ENCODE measurements around the gene KCNJ6.
"Not testable (repeated sequence)": the region's sequence is repeated elsewhere in the genome, so short reads cannot be mapped to it uniquely, and the experiment has no call there.

The KCNJ6 gene

DNA sequence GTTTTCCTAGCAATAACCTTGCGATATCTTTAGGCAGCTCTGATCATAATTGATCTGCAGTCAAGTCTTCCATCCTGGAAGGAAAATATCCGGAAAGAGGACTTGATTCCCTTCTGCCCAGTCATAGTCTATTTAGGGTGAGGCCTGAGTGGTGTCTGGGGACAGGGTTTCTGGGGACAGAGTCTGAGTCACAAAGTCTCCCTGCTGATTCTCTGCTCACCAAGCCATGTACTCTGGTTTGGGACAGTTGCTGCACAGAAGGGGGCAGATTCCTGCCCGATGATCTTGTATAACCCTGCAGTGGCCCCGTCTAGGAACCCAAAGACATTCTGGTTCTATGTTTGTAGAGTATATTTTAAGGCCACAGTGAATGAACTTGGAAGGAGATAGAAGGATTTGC is 178.8 kb downstream of the KCNJ6 start:
- DNase-seq: no peak

GRCh38 chr21:37734846-37735245 is 181.4 kb downstream of the KCNJ6 start:
- no peak for DNase-seq

- no peak for DNase-seq
Measured at GRCh38 chr21:37732927-37733326, 183.3 kb downstream of the KCNJ6 start.

DNA sequence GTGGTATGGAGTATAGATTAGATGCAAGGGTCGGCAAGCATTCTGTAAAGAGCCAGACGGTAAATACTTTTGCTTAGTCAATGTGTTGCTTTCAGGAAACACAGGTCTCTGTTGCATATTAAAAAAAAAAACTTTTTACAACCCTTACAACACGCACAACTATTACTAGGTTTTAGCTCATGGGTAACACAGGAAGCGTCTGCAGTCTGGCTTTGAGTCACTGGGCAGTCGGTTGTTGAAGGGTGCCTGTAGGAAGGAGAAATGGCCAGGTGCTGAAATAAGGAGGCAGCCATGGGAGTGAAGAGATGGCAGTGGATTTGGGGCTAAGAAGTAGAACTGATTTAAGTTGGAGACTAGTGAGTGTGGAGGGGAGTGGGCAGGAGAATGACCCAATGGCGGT is 192.1 kb downstream of the KCNJ6 start:
- no peak for DNase-seq

GRCh38 chr21:37717534-37717933 is 198.7 kb downstream of the KCNJ6 start:
- no peak for DNase-seq

GRCh38 chr21:37712569-37712934 is 203.7 kb downstream of the KCNJ6 start:
- not testable (repeated sequence) for DNase-seq

GRCh38 chr21:37711836-37712568 is 204.3 kb downstream of the KCNJ6 start:
- DNase-seq: peak in 36 of 51 donors; percentile 1 to 65 (median 26)

DNA sequence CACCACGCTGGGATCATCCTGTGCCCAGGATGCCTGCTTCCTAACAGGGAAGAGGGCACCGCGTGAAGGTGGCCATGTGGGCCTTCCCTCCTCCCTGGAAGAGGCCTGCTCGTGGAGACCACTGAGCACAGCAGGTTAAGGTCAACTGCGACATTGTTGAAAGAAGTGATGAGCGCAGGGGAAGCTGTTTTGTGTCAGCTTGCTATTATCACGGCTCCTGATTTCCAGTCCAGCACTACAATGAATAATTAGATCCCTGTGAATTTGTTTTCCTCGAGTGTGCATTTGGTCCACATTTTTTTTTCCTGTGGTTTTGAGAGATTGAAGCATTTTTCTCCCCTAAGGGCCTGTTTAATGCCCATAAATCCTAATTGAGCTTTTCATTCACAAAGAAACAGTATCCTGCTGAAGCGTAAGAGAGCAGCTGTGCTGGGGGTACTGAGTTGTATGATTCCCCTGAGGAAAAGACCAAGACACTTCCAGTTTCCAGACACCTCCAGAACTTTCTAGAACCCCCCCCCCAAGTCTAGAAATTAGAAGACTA is 204.9 kb downstream of the KCNJ6 start:
- no peak for DNase-seq

DNA sequence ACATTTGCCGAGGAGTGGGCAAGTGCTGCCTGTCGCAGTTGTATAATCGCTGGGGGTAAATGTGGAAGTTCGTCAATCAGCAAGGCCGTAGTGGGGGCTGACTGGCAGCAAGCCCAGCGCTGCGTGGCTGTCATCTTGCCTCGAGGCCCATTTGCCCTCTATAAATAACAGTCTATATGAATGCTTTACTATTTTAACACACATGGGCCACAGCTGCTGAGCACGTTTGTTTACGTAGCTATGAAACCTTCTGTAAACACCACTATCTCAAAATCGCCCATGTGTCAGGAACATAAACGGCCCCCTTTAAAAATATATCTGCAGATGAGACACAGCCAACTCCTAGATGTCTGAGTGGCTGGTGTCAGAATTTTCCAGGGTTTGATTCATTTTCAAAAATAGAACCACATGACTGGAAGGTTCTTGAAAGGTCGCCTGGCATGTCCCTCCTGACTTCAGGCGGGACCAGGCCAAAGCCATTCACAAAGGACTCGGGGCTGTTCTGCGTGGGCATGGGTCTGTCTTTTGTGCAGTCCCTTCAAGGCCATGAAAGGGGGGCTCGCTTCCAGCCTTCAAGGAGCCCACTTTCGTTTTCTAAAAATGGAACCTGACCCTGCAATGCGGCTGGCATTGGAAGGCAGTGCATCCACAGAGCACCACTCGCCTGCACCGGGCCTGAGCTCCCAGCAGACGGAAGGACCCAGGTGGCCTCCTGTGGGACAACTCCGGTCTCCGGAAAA is 205.5 kb downstream of the KCNJ6 start:
- DNase-seq: peak in 1 of 51 donors; percentile 39

GRCh38 chr21:37704751-37705150 is 211.5 kb downstream of the KCNJ6 start:
- no peak for DNase-seq

GRCh38 chr21:37702241-37702640 is 214.0 kb downstream of the KCNJ6 start:
- DNase-seq: no peak

DNA sequence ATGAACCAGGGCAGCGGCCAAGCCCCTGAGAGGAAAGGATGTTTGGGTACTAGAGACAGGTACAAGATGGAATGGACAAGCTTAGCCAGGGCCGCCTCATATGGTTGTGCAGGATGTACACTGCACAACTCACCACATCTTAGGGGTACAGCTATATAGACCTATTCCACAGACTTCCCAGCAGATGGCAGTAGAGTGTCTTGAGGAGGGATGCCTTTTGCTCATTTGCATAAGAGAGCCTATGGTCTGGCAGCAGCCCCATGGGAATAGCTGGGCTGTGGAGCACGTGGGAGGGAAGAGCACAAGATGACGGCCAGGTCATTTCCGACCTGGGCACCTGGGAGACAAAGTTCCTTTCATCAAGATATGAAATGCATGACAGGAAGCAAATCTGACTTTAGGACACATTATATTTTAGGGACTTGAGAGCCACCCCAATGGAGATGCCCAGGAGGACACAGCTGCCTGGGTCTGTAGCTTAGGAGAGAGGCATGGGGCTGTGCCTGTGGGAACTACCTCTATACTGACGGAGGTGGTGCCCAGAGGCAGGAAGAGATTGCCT is 215.5 kb downstream of the KCNJ6 start:
- peak in 4 of 51 donors; percentile 8 to 25 (median 10) for DNase-seq

DNA sequence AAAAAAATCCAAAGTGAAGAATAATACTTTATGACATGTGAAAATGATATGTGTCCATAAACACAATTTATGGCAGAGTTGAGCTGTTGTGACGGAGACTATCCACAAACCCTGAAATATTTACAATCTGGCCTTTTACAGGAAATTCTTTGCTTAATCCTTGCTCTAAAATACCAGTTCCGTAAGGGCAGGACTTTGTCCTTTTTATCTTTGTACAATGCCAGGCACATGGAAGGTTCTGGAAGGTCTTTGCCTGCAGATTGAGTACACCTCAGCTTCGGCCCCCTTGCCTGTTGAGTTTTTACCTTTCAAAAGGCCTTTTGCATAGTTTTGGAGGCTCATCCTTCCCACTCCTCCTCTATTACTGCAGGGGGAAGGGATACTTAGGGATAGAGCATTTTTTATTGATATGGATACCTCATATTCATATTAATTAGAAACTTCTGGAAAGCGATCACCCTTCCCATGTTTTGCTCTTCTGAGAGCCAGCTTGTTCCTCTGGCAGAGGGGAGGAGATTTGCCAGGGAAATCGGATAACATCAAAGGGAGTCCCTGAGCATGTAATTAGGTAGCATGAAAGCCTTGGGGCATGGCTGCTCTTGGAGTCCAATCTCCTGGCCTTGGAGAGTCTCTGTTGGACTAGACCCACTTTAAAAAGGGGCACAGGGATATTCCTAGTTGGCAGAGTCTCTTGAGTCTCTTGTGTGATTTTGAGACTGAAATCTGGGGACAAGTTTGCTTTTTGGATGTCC is 217.1 kb downstream of the KCNJ6 start:
- DNase-seq: no peak

GRCh38 chr21:37696936-37697335 is 219.3 kb downstream of the KCNJ6 start:
- no peak for DNase-seq

GRCh38 chr21:37695111-37695510 is 221.1 kb downstream of the KCNJ6 start:
- DNase-seq: no peak

DNA sequence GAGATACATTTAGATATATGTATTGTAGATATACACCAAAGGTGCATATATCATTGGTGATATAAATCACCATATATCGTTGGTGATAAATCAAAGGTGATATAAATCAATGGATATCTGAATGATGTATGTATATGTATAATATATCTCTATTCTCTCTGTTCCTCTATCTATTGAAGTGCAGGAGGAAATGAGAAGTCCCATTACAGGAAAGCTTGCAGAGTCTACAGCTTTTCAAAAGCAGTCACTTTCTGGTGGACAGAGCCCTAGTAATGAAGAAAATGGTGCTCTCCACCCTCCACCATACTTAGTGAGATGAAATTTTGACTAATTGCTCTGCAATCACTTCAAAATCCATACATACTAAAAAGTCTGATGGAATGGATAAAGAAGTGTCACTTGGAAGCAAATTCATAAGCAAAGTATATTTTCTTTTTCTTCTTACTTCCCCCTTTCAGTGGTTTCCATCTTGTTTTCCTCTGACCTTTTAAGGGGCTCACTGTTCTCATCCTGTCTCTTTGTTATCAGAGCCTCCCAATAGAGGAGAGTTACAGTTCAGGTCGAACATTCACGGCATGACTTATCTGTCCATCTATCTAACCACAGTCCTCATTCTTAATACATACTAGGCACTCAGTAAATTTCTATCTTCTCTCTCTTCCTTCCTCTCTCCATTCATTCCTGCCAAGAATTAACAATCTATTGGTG is 227.2 kb downstream of the KCNJ6 start:
- no peak for DNase-seq

GRCh38 chr21:37686991-37687810 is 229.1 kb downstream of the KCNJ6 start:
- DNase-seq: no peak

DNA sequence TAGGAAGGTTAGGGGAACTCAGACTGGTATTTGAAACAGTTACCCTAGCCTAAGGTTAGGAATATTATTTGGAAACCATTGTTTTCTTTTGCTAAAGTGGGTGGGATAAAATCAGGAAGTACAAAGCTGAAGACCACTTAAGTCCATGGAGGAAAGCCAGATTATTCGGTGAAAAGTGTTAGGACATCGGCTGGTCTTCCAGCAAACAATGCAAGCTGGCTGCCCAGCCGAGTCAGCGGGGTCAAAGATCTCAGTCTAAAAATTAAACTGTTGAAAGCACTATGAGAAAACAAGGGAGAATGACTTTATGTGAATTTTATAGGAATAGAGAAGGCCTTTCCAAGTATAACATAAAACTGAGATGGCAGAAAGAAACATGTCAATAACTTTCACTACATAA is 231.7 kb downstream of the KCNJ6 start:
- DNase-seq: no peak

DNA sequence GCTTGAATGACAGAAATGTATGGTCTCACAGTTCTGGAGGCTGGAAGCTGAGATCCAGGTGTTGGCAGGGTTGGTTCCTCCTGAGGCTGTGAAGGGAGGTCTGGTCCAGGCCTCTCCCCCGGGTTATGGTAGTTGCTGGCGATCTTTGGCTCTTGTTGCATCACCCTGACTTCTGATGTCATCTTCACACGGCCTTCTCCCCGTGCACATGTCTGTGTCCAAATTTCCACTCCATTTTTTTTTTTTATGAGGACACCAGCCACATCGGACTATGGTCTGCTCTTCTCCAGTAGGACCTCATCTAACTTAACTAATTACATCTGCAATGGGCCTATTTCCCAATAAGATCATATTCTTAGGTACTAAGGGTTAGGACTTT is 232.2 kb downstream of the KCNJ6 start:
- no peak for DNase-seq

DNA sequence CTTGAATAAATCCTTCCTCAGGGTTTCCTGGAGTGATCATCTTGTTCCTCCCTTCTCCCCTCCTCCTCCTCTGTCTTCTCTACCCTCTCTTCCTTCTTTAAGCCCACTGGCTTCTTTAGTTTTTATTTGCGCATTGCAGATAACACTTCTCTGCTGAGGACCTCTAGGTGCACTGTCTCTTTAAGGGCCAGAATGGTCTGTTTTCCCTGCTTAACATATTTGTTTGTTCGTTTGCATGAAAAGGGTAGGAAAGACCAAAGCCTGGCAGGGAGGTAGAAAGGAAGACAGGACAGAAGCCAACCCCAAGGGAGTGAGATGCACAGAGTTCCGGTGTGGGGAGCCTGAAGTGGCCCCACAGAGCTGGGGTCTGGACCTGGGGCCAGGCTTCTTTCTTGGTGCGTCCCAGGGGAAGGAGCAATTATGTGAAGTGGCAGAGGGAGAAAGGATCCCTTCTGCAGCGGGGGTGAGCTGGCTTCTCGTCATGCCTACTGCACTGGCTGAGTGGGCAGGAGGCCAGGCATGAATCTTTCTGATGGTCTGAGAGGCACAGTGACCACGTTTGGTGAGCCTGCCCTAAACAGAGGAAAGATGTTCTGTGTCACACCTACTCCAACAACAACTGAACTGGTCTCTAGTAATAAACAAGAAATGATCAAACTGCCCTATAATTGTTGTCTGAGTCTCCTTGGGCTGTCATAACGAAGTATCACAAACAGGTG is 232.7 kb downstream of the KCNJ6 start:
- DNase-seq: no peak
